MCF 10A (cell line): ENCODE data around the gene TMEM151B. TPM values are rescaled to one million over a fixed set of nuclear protein-coding genes. Genes with fewer than 3 reads are reported as not detected.
A peak's percentile ranks its signal among the peaks of the same experiment; 100 is the strongest.

Source experiments
- BruUV-seq: library from RNA; stranded (reverse); fragments of 400-500 nt; replicated peaks from 2 replicates; lab custom pipeline; 2021; lab: Mats Ljungman, UMichigan
- CTCF ChIA-PET: fragments of 300-600 bp; sonication (Branson Sonifier 250); formaldehyde crosslinking; extraction: SDS; loops from one replicate; lab custom pipeline; 2021; ENCODE audit warnings: antibody characterized with exemption, inconsistent platforms; lab: Yijun Ruan, JAX
- POLR2A ChIA-PET: fragments of 300-600, 350-650 bp; sonication (Branson Sonifier 250); formaldehyde crosslinking; extraction: SDS; loops from one replicate; lab custom pipeline; 2020; ENCODE audit warnings: antibody characterized with exemption, inconsistent platforms; lab: Yijun Ruan, JAX
- DNase-seq: peaks from one replicate; pipeline ENCODE4 v3.0.0-alpha.2; 2018; ENCODE audit not compliant: unreplicated experiment
- H3K27ac Mint-ChIP-seq: one replicate; pipeline ENCODE4 v1.8.0; 2022; ENCODE audit warnings: mild to moderate bottlenecking, low read depth, mixed read lengths; ENCODE audit not compliant: unreplicated experiment
- H3K27me3 Mint-ChIP-seq: one replicate; pipeline ENCODE4 v1.8.0; 2022; ENCODE audit warnings: mixed read lengths; ENCODE audit not compliant: insufficient read depth, unreplicated experiment
- H3K36me3 Mint-ChIP-seq: one replicate; pipeline ENCODE4 v1.8.0; 2022; ENCODE audit warnings: mild to moderate bottlenecking, moderate library complexity, mixed read lengths; ENCODE audit not compliant: insufficient read depth, unreplicated experiment
- H3K4me1 Mint-ChIP-seq: one replicate; pipeline ENCODE4 v1.8.0; 2022; ENCODE audit warnings: mixed read lengths; ENCODE audit not compliant: insufficient read depth, unreplicated experiment
- H3K4me3 Mint-ChIP-seq: one replicate; pipeline ENCODE4 v1.8.0; 2022; ENCODE audit warnings: mild to moderate bottlenecking, moderate library complexity, mixed read lengths; ENCODE audit not compliant: unreplicated experiment
- H3K9me3 Mint-ChIP-seq: one replicate; pipeline ENCODE4 v1.8.0; 2022; ENCODE audit warnings: mixed read lengths; ENCODE audit not compliant: unreplicated experiment
- CTCF ChIP-seq: fragments of 200-600 bp; IDR thresholded peaks from one replicate; pipeline ENCODE4 v1.8.0; 2022; ENCODE audit warnings: antibody characterized with exemption, mild to moderate bottlenecking; ENCODE audit not compliant: unreplicated experiment
- intact Hi-C: fragments of 100-400 bp; cut with micrococcal nuclease; formaldehyde crosslinking; loops from 2 replicates; pipeline ENCODE4 v1.14.1; 2022
- total RNA-seq: library from RNA; stranded (reverse); gene quantifications from 2 replicates; pipeline ENCODE4 v1.2.3, GENCODE V29; 2022

The TMEM151B gene
- total RNA-seq, 1 experiment from 2014 or later: not detected

- ChIA-PET POLR2A (interaction anchor here (0.6 to 5.2 kb wide), 14 partner anchors 9 to 447 kb away, joined by 3 to 114 read pairs (median 4); partner anchors contain the start of genes CDC5L, HSP90AB1, SLC29A1 and SLC35B2), CTCF (interaction anchor here (0.7 to 3.7 kb wide), 21 partner anchors 9 to 762 kb away, joined by 3 to 16 read pairs (median 4); partner anchors contain the start of genes HSP90AB1, MYMX, SLC29A1 and SLC35B2)
- TSS peak; percentile 83 for BruUV-seq
- peaks cover 22% of the 10 kb centered on the region for H3K4me1 Mint-ChIP-seq
- peak overlapping the region; percentile 85 for H3K27ac Mint-ChIP-seq
- TF ChIP-seq CTCF: peak; percentile 94
- peak overlapping the region; percentile 86 for H3K4me3 Mint-ChIP-seq
- peak; percentile 69 for DNase-seq
- no peaks in the 10 kb centered on the region for H3K9me3 Mint-ChIP-seq
- H3K36me3 Mint-ChIP-seq: peaks cover 7% of the 10 kb centered on the region
- intact Hi-C loops: loop anchor here (1.0 kb wide), 3 partner anchors 17 to 142 kb away; no protein-coding TSS in a partner anchor
- H3K27me3 Mint-ChIP-seq: no peaks in the 10 kb centered on the region
Measured at GRCh38 chr6:44237813-44238433, 32.3 kb upstream of the TMEM151B start.

- DNase-seq: no peak
- CTCF ChIA-PET: interaction anchor here (0.6 to 3.7 kb wide), 12 partner anchors 14 to 323 kb away, joined by 3 to 16 read pairs (median 4); partner anchors contain the start of genes MYMX, SLC29A1 and SLC35B2
Measured at GRCh38 chr6:44238687-44239350, 31.4 kb upstream of the TMEM151B start.

GRCh38 chr6:44243345-44243744, 26.9 kb upstream of the TMEM151B start:
- Mint-ChIP-seq H3K4me1 (peaks cover 13% of the 10 kb centered on the region), H3K27ac (no peak overlapping the region), H3K9me3 (no peaks in the 10 kb centered on the region), H3K36me3 (peaks cover 19% of the 10 kb centered on the region), H3K4me3 (no peak overlapping the region), H3K27me3 (no peaks in the 10 kb centered on the region)
- ChIA-PET POLR2A (interaction anchor here (0.6 to 1.1 kb wide), 2 partner anchors 19 to 903 kb away, joined by 3 read pairs; no protein-coding TSS in a partner anchor), CTCF (interaction anchor here (0.5 to 1.8 kb wide), 4 partner anchors 10 to 1324 kb away, joined by 3 to 8 read pairs (median 4); partner anchors contain the start of gene SLC35B2)
- no peak for TF ChIP-seq CTCF
- intact Hi-C loops: loop anchor here (10.0 kb wide), 1 partner anchor 469 kb away; the partner anchor contains the start of gene VEGFA
- BruUV-seq: no TSS peak
- no peak for DNase-seq

More at GRCh38 chr6:44238687-44239350, 31.4 kb upstream of the TMEM151B start:
- no peaks in the 10 kb centered on the region for H3K27me3 Mint-ChIP-seq
- peak overlapping the region; percentile 44 for H3K27ac Mint-ChIP-seq
- BruUV-seq: no TSS peak
- peaks cover 18% of the 10 kb centered on the region for H3K4me1 Mint-ChIP-seq
- H3K4me3 Mint-ChIP-seq: peak overlapping the region; percentile 86
- H3K36me3 Mint-ChIP-seq: peaks cover 7% of the 10 kb centered on the region
- POLR2A ChIA-PET: interaction anchor here (0.8 to 5.2 kb wide), 3 partner anchors 8 to 16 kb away, joined by 4 to 114 read pairs (median 5); partner anchors contain the start of gene HSP90AB1
- intact Hi-C loops: loop anchor here (1.0 kb wide), 1 partner anchor 143 kb away; no protein-coding TSS in a partner anchor
- no peaks in the 10 kb centered on the region for H3K9me3 Mint-ChIP-seq
- no peak for TF ChIP-seq CTCF
